ENCODE data around the gene TMEM235.

Gene TMEM235

DNA sequence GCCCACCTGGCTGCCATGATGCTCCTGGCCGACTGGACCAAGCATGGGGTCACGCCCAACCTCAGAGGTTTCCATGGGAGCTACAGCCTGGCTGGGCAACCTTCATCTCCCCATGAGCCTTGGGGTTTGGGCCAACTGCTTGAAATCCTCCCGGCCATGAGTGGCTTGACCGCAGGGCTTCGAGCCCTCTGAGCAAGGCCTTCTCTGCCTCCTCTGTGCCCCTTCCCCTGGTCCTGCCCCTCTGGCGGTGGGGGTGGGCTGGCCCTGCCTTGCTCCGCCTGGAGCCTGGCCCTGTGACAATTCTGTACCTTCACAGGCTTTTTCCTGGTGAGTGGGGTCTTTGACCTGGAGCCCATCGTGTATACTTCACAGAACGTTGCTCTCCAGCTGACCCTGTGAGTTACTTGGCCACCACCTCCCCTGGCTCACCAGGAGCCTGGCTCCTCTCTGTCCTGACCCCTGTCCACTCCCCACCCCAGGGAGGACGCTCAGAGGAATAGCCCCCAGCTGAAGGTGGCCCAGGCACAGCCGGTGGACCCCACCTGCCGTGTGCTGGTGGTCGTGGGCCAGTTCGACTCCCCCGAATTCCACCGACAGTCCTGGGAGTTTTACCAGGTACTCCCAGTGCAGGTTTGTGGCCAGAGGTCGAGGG lies 26.2 kb upstream of the TMEM235 start:
- TF ChIP-seq, protein P1, sequence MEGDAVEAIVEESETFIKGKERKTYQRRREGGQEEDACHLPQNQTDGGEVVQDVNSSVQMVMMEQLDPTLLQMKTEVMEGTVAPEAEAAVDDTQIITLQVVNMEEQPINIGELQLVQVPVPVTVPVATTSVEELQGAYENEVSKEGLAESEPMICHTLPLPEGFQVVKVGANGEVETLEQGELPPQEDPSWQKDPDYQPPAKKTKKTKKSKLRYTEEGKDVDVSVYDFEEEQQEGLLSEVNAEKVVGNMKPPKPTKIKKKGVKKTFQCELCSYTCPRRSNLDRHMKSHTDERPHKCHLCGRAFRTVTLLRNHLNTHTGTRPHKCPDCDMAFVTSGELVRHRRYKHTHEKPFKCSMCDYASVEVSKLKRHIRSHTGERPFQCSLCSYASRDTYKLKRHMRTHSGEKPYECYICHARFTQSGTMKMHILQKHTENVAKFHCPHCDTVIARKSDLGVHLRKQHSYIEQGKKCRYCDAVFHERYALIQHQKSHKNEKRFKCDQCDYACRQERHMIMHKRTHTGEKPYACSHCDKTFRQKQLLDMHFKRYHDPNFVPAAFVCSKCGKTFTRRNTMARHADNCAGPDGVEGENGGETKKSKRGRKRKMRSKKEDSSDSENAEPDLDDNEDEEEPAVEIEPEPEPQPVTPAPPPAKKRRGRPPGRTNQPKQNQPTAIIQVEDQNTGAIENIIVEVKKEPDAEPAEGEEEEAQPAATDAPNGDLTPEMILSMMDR (IDR thresholded peaks at IDR 0.05) = no peak
- TF ChIP-seq ZFX (IDR thresholded peaks at IDR 0.05; ENCODE audit: borderline replicate concordance) = no peak
- H3K27ac ChIP-seq = no peak overlapping the region

GRCh38 chr17:78206298-78206697 lies 25.1 kb upstream of the TMEM235 start:
- no peak for TF ChIP-seq ZFX (IDR thresholded peaks at IDR 0.05; ENCODE audit: borderline replicate concordance)
- TF ChIP-seq, protein P1 (IDR thresholded peaks at IDR 0.05) = 0 out of 2 replicates have a peak, but pooled peaks have one; percentile 7
- no peak overlapping the region for H3K27ac ChIP-seq

GRCh38 chr17:78208486-78208885 lies 22.9 kb upstream of the TMEM235 start:
- H3K27ac ChIP-seq = no peak overlapping the region
- TF ChIP-seq, protein P1 (IDR thresholded peaks at IDR 0.05) = no peak
- no peak for TF ChIP-seq ZFX (IDR thresholded peaks at IDR 0.05; ENCODE audit: borderline replicate concordance)

GRCh38 chr17:78210111-78210510 lies 21.3 kb upstream of the TMEM235 start:
- no peak overlapping the region for H3K27ac ChIP-seq
- TF ChIP-seq, protein P1 (IDR thresholded peaks at IDR 0.05) = no peak
- no peak for TF ChIP-seq ZFX (IDR thresholded peaks at IDR 0.05; ENCODE audit: borderline replicate concordance)

- H3K27ac ChIP-seq = no peak overlapping the region
- TF ChIP-seq, protein P1 (IDR thresholded peaks at IDR 0.05) = no peak
- no peak for TF ChIP-seq ZFX (IDR thresholded peaks at IDR 0.05; ENCODE audit: borderline replicate concordance)
Measured at GRCh38 chr17:78211032-78211431, 20.4 kb upstream of the TMEM235 start.

- H3K27ac ChIP-seq = peak within 1 kb of the TSS; percentile 82
- TF ChIP-seq, protein P1 (IDR thresholded peaks at IDR 0.05) = no peak
- TF ChIP-seq ZFX (IDR thresholded peaks at IDR 0.05; ENCODE audit: borderline replicate concordance) = no peak
Measured at GRCh38 chr17:78214016-78214705, 17.3 kb upstream of the TMEM235 start, which contains the start of gene BIRC5. Gene BIRC5, plus strand, starts transcription at chr17:78214253. Its CDS starts 64 bp downstream, at chr17:78214317.

- H3K27ac ChIP-seq = peak overlapping the region; percentile 82
- TF ChIP-seq, protein P1 (IDR thresholded peaks at IDR 0.05) = no peak
- no peak for TF ChIP-seq ZFX (IDR thresholded peaks at IDR 0.05; ENCODE audit: borderline replicate concordance)
Measured at GRCh38 chr17:78214706-78215061, 16.7 kb upstream of the TMEM235 start.
